Endodermal cell (in vitro differentiated cells): ENCODE measurements around the gene ENAH. TPM values are rescaled to one million over a fixed set of nuclear protein-coding genes. Genes with fewer than 3 reads are reported as not detected.

Experiments
- DNase-seq: peaks from one replicate; pipeline ENCODE4 v3.0.0-alpha.2; 2017
- H3K27ac ChIP-seq: 2 replicates; pipeline ENCODE4 v1.5.1; 2013; ENCODE audit warnings: mild to moderate bottlenecking, low read depth, low read length, moderate library complexity
- H3K27me3 ChIP-seq: 2 replicates; pipeline ENCODE4 v1.6.1; 2013; ENCODE audit warnings: mild to moderate bottlenecking, low read length, moderate library complexity; ENCODE audit not compliant: insufficient read depth, control insufficient read depth, poor library complexity, severe bottlenecking
- H3K36me3 ChIP-seq: 2 replicates; pipeline ENCODE4 v1.7.0; 2013; ENCODE audit warnings: mild to moderate bottlenecking, low read length, moderate library complexity; ENCODE audit not compliant: control insufficient read depth, insufficient read depth
- H3K4me1 ChIP-seq: one replicate; pipeline ENCODE4 v1.7.0; 2013; ENCODE audit warnings: low read length; ENCODE audit not compliant: control insufficient read depth, insufficient read depth
- H3K4me3 ChIP-seq: 2 replicates; pipeline ENCODE4 v1.5.1; 2013; ENCODE audit warnings: mild to moderate bottlenecking, low read length, moderate library complexity
- H3K9ac ChIP-seq: 2 replicates; pipeline ENCODE4 v1.6.1; 2013; ENCODE audit warnings: mild to moderate bottlenecking, low read length, moderate library complexity; ENCODE audit not compliant: poor library complexity, severe bottlenecking; ENCODE audit errors: extremely low read depth
- H3K9me3 ChIP-seq: 2 replicates; pipeline ENCODE4 v1.6.1; 2013; ENCODE audit warnings: mild to moderate bottlenecking, low read length, moderate library complexity; ENCODE audit not compliant: control insufficient read depth
- H3K27ac Mint-ChIP-seq: 2 replicates; pipeline ENCODE4 v1.8.0; 2020; ENCODE audit warnings: mixed read lengths
- H3K27me3 Mint-ChIP-seq: 2 replicates; pipeline ENCODE4 v1.8.0; 2021; ENCODE audit warnings: mild to moderate bottlenecking, mixed read lengths; ENCODE audit not compliant: insufficient read depth
- H3K36me3 Mint-ChIP-seq: 2 replicates; pipeline ENCODE4 v1.8.0; 2020; ENCODE audit warnings: low read depth, mixed read lengths
- H3K4me1 Mint-ChIP-seq: 2 replicates; pipeline ENCODE4 v1.8.0; 2020; ENCODE audit warnings: mixed read lengths
- H3K4me3 Mint-ChIP-seq: 2 replicates; pipeline ENCODE4 v1.8.0; 2020; ENCODE audit warnings: mild to moderate bottlenecking, moderate library complexity, mixed read lengths
- H3K9me3 Mint-ChIP-seq: 2 replicates; pipeline ENCODE4 v1.8.0; 2020; ENCODE audit warnings: mild to moderate bottlenecking, mixed read lengths
- CTCF ChIP-seq: fragments of 200-600 bp; sonication (generic); conservative IDR thresholded peaks from 2 replicates; pipeline ENCODE4 v1.5.0; 2021; ENCODE audit warnings: antibody characterized with exemption, mild to moderate bottlenecking
- WGBS, 2 experiments: methylation state at CpG; one replicate each; pipeline versions ENCODE4 v1.1.5 to v1.1.7; 2013; ENCODE audit warnings: missing lambda C conversion rate in 2 of 2, mixed read lengths in 1 of 2; ENCODE audit not compliant: insufficient coverage in 1 of 2, insufficient read length in 1 of 2; 5-methylcytosine and 5-hydroxymethylcytosine counted together
- total RNA-seq, 2 donors: library from RNA; stranded (reverse); fragmentation: NEBNext Ultra II Directional in 1 of 2; extraction: Animal tissue kit (Norgen Biotek cat#: 25700) in 1 of 2; gene quantifications; 2 replicates in 1 of 2; 3 replicates in 1 of 2; pipeline ENCODE4 v1.2.1, GENCODE V29; 2021

The ENAH gene
- total RNA-seq, 2 donors from 2014 or later = 263 to 267 TPM

DNA sequence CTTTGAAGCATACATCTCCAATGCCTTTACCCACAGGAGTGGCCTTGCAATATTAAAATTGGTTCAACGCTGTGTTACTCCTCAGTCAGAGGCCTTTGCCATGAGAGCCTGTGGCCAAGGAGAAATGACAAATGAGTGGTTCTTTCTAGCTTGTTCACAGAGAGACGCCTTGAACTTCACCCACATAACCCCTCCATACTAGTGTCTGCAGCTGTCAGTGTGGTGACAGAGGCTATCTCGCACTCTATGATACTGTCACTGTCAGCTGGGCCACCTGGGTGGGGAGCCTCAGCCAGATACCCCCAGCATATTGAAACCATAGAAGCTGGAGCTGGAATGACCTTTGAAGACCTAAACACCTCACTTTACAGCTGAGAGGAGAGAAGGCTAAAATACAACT is 167.7 kb downstream of the ENAH start:
- TF ChIP-seq CTCF = no peak
- no peak overlapping the region for H3K9ac ChIP-seq
- Mint-ChIP-seq H3K27me3 (no peaks in the 10 kb centered on the region), H3K4me1 (peaks cover 2% of the 10 kb centered on the region), H3K4me3 (no peak overlapping the region), H3K36me3 (no peaks in the 10 kb centered on the region), H3K27ac (no peak overlapping the region), H3K9me3 (no peaks in the 10 kb centered on the region)
- no peaks in the 10 kb centered on the region for H3K27me3 ChIP-seq
- no peaks in the 10 kb centered on the region for H3K36me3 ChIP-seq
- DNase-seq = peak; percentile 42
- WGBS, 2 experiments = 92% methylated on average over 3 of the region's 3 CpGs; no CpG with 5 or more reads in 1 of the 2 experiments
- no peak overlapping the region for H3K27ac ChIP-seq
- no peak overlapping the region for H3K4me3 ChIP-seq
- no peaks in the 10 kb centered on the region for H3K9me3 ChIP-seq
- no peaks in the 10 kb centered on the region for H3K4me1 ChIP-seq

DNA sequence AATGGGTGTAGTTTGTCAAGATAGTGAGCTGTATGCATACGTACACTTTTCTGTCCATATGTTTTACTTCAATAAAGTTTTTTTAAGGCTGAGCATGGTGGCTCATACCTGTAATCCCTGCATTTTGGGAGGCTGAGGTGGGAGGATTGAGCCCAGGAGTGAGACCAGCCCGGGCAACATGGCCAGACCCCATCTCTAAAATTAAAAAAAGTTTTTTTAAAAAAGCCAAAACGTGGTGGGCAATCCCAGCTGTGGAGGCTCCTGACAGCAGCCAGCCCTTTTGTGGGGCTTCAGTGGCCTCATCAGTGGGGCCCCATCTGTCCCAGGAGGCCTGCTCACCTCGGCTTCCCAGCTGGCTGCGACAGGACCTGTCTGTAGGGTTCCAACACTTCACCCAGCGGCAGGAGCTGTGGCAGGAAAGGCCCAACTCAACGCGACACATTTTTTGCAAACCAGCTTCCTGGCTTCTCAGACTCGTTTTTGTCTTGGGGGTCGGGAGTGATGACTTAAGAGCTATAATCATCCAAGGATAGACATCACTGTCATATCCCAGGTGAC is 168.2 kb downstream of the ENAH start:
- Mint-ChIP-seq H3K36me3 (no peaks in the 10 kb centered on the region), H3K27ac (no peak overlapping the region), H3K27me3 (no peaks in the 10 kb centered on the region), H3K4me3 (no peak overlapping the region), H3K4me1 (peaks cover 2% of the 10 kb centered on the region), H3K9me3 (no peaks in the 10 kb centered on the region)
- 88 to 92% methylated on average over 8 to 10 of the region's 10 CpGs for WGBS, 2 experiments
- TF ChIP-seq CTCF = no peak
- Histone ChIP-seq H3K9ac (no peak overlapping the region), H3K4me3 (no peak overlapping the region), H3K9me3 (no peaks in the 10 kb centered on the region), H3K27me3 (no peaks in the 10 kb centered on the region), H3K36me3 (no peaks in the 10 kb centered on the region), H3K4me1 (no peaks in the 10 kb centered on the region), H3K27ac (no peak overlapping the region)
- DNase-seq = peak; percentile 55

DNA sequence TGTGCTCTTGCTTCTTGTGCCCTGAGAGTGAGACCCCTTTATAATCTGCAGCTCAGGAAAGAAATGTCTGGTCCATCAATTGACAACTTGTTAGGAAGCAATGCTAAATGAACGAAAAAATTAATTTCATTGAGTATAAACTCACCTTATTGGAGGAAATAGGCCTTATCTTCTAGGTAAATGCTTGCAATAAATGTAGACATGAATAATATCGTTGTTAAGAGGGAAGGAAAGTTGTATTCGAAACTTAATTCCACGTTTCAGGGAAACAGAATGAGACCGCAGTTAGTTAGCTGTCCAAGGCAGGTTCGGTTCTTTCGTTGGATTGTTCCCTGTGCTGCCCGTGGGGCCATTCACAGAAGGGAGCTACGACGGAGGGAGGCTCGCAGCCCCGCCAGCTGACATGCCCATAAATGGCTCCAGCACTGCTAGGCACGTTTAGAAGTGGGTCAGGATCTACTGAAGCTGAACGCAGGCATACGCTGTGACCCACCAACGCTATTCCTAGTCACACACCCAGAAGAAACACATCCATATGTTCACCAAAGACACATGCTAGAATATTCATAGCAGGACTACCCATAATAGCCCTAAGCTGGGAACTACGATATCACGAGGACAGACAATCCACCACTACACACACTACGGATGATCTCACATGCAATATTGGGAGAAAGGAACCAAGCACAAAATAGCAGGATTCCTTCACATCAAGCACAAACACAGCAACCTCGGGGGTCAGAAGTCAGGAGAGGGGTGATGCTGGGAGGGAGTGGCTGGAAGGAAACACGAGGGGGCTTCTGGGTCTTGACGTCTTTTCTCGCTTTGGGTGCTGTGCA is 168.9 kb downstream of the ENAH start:
- Mint-ChIP-seq H3K27me3 (no peaks in the 10 kb centered on the region), H3K4me1 (peaks cover 2% of the 10 kb centered on the region), H3K36me3 (no peaks in the 10 kb centered on the region), H3K27ac (no peak overlapping the region), H3K4me3 (no peak overlapping the region), H3K9me3 (no peaks in the 10 kb centered on the region)
- Histone ChIP-seq H3K4me1 (no peaks in the 10 kb centered on the region), H3K36me3 (no peaks in the 10 kb centered on the region), H3K4me3 (no peak overlapping the region), H3K9me3 (no peaks in the 10 kb centered on the region), H3K27ac (no peak overlapping the region), H3K9ac (no peak overlapping the region), H3K27me3 (no peaks in the 10 kb centered on the region)
- peak; percentile 44 for DNase-seq
- no peak for TF ChIP-seq CTCF
- 87 to 88% methylated on average over 14 to 23 of the region's 23 CpGs for whole genome bisulfite sequencing, 2 experiments
